ENCODE data around the gene TP53BP2.

DNA sequence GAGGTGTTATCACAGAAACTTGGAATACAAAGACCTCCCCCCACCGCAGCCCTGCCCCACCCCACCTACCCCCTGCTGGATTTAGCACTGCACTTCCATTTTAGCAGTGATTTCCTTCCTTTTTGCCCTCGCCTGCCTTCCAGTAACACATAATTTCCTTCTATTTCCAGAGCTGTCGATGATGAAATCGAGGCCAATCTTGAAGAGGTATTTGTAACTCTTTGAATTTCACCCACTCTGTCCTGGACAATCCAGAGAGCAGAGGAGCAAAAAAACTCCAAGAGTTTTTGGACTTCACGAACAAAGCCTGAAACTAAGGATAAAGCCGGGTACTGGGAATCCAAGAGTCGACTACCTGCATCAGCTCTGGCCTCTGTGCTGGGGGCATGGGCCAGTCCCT, 84.3 kb downstream of the TP53BP2 start:
- TF ChIP-seq, protein P1, sequence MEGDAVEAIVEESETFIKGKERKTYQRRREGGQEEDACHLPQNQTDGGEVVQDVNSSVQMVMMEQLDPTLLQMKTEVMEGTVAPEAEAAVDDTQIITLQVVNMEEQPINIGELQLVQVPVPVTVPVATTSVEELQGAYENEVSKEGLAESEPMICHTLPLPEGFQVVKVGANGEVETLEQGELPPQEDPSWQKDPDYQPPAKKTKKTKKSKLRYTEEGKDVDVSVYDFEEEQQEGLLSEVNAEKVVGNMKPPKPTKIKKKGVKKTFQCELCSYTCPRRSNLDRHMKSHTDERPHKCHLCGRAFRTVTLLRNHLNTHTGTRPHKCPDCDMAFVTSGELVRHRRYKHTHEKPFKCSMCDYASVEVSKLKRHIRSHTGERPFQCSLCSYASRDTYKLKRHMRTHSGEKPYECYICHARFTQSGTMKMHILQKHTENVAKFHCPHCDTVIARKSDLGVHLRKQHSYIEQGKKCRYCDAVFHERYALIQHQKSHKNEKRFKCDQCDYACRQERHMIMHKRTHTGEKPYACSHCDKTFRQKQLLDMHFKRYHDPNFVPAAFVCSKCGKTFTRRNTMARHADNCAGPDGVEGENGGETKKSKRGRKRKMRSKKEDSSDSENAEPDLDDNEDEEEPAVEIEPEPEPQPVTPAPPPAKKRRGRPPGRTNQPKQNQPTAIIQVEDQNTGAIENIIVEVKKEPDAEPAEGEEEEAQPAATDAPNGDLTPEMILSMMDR (IDR thresholded peaks at IDR 0.05; ENCODE audit: extremely low read depth in 1 of 2, insufficient read depth in 1 of 2, low read depth in 1 of 2, low read length in 2 of 2): no peak
- no peak for TF ChIP-seq FOS (IDR thresholded peaks at IDR 0.05; ENCODE audit: borderline replicate concordance, insufficient read depth, low read length)
- TF ChIP-seq, protein P2, sequence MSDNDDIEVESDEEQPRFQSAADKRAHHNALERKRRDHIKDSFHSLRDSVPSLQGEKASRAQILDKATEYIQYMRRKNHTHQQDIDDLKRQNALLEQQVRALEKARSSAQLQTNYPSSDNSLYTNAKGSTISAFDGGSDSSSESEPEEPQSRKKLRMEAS (IDR thresholded peaks at IDR 0.05; ENCODE audit: insufficient read depth, insufficient read length): no peak
- TF ChIP-seq EZH2 (IDR thresholded peaks at IDR 0.05; ENCODE audit: borderline replicate concordance, low read depth, low read length, severe bottlenecking): no peak
- no peak for TF ChIP-seq POLR2A (IDR thresholded peaks at IDR 0.05; ENCODE audit: low read depth, low read length)
- peak; percentile 0 for TF ChIP-seq POLR2AphosphoS5 (IDR thresholded peaks at IDR 0.05; ENCODE audit: insufficient read depth, low read depth, low read length)
- TF ChIP-seq JUN (IDR thresholded peaks at IDR 0.05; ENCODE audit: borderline replicate concordance, insufficient read depth, insufficient read length, low read depth): no peak
- no peak for TF ChIP-seq MYC (IDR thresholded peaks at IDR 0.05; ENCODE audit: low read depth, low read length)
- no peak for TF ChIP-seq GATA2 (IDR thresholded peaks at IDR 0.05; ENCODE audit: insufficient read depth, insufficient read length, low read depth, low read length)
